Forelimb muscle (tissue), 1 donor: Measurements from ENCODE around the gene CENPP. TPM values are rescaled to one million over a fixed set of nuclear protein-coding genes. Genes with fewer than 3 reads are reported as not detected.
"Not testable (repeated sequence)": the region's sequence is repeated elsewhere in the genome, so short reads cannot be mapped to it uniquely, and the experiment has no call there.

Experiments used
- DNase-seq: peaks from one replicate; pipeline ENCODE4 v3.0.0-alpha.2; 2013; ENCODE audit warnings: low read depth
- polyA plus RNA-seq: library from polyadenylated mRNA; unstranded; fragments of 120-200 nt; gene quantifications from one replicate; pipeline ENCODE4 v1.2.1, GENCODE V29; 2013; ENCODE audit not compliant: insufficient read length

CENPP gene
- polyA plus RNA-seq, 1 donor: 3.9 TPM

DNA sequence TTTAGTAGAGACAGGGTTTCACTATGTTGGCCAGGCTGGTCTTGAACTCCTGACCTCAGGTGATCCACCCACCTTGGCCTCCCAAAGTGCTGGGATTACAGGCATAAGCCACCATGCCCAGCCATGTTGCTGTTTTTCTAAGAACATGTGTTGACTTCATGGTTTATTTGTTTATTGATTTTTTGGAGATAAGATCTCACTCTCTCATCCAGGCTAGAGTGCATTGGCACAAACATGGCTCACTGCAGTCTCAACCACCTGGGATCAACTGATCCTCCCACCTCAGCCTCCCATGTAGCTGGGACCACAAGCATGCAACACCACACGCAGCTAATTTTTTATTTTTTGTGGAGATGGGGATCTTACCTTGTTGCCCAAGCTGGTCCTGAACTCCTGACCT lies 269.3 kb downstream of the CENPP start:
- DNase-seq: not testable (repeated sequence)

DNA sequence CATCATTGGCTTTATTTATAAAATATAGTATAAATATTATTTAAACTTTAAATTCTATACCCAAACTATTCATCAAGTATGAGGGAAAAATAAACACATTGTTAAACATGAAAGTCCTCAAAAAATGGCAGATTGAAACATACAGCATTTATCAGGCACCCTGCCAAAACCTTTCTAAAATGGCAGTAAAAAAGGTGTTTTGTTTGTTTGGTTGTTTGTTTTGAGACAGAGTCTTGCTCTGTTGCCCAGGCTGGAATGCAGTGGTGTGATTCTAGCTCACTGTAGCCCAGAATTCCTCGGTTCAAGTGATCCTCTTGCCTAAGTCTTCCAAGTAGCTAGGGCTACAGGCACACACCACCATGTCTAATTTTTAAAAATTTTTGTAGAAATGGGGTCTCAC lies 270.2 kb downstream of the CENPP start:
- DNase-seq: no peak

DNA sequence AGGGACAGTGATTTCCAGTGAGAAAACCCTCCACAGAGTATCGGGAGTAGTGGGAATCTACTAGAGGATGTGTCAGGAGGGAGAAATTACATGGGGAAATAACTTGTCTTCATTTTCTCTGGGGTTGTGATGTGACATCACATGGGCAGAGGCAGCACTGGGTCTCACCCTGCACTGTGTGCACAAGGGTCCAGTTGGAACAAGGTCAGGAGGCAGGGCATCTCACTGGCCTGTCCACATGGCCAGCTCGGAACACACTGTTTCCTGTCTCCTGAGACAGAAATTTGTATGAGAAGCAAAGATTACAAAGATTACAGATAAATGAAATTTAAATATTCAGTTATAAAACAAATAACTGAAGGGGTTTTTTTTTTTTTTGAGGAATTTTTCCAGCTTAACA lies 272.6 kb downstream of the CENPP start:
- no peak for DNase-seq

DNA sequence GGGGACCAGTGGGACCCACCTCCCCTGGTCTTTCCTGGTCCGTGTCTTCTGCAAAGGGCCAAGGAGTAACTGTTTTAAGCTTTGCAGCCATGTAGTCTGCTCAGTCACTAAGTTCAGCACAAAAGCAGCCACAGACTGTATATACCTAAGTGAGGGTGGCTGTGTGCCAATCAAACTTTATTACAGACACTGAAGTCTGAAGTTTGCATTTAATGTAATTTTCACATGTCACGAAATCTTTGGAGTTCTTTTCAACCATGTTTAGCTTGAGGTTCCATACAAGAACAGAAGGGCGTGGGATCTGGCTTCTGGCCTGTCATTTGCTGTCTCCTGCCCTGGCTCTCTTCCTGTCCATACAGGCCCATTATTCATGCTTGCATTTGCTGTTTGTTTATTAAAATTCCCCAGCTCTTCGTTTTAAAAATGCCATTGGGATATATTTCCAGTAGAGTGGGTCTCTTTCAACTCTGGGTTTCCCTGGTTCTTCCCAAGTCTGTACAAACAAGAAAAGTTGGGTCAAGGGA lies 274.2 kb downstream of the CENPP start:
- no peak for DNase-seq

GRCh38 chr9:92600462-92601261 lies 274.9 kb downstream of the CENPP start:
- DNase-seq: no peak

GRCh38 chr9:92601451-92601850 lies 275.7 kb downstream of the CENPP start:
- DNase-seq: no peak

GRCh38 chr9:92602413-92602812 lies 276.7 kb downstream of the CENPP start:
- no peak for DNase-seq

DNA sequence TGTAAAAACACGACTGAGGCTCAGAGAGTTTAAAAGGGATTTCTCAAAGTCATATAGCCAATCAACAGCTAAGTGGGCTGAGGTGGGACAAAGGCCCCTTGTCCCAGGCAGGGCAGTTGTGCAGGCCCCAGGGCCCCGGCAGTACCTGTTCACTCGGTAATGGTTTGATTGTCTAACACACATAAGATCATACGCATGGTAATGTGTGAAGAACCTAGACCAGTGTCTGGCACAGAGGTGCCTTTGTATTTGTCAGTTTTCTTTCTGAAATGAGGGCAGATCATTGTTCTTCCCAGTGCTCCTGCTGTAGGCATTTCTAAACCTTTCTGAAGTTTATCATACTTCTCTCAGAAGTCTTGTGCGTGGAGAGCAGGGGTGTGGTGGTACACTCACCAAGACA lies 277.3 kb downstream of the CENPP start:
- no peak for DNase-seq

GRCh38 chr9:92603990-92604389 lies 278.2 kb downstream of the CENPP start:
- no peak for DNase-seq

GRCh38 chr9:92605224-92605623 lies 279.5 kb downstream of the CENPP start:
- DNase-seq: no peak

DNA sequence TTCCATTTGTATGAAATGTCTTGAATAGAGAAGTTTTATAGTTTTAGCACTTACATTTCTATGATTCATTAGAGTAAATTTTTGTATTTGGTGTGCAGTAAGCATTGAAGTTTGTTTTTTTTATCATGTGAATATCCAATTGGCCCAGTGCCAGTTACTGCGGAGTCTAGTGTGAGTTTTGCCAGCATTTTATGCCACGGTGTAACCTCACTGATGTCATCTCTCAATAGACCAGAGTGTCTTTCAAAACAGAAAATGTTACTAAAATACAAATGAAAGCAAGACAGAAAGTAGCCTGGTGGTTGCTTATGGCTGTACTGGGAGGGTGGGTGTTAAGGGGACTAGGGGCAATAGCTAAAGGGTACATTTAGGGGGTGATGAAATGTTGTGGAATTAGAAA lies 281.3 kb downstream of the CENPP start:
- DNase-seq: no peak

DNA sequence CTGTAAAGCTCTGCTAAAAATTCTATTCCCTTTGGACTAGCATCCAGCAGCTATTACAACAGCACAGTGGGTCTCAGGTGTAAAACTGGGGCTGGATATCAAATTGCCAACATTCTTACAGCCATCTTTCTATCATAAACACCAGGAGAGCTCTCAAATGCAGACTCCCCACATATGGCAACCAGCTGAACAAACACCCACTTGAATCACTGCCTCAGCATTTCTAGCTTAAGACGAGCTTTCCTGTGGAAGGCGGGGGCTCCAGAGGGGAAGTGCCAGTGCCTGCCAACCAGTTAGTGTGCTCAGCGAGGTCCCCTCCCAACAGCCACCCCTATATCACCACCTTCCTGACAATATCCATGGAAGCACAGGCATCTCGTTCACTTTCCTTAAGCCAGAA lies 282.0 kb downstream of the CENPP start:
- no peak for DNase-seq

- DNase-seq: no peak
Observed at GRCh38 chr9:92608241-92608908, 282.6 kb downstream of the CENPP start.

GRCh38 chr9:92608909-92609445 lies 283.2 kb downstream of the CENPP start:
- no peak for DNase-seq

- no peak for DNase-seq
Observed at GRCh38 chr9:92610470-92611420, 285.0 kb downstream of the CENPP start.

DNA sequence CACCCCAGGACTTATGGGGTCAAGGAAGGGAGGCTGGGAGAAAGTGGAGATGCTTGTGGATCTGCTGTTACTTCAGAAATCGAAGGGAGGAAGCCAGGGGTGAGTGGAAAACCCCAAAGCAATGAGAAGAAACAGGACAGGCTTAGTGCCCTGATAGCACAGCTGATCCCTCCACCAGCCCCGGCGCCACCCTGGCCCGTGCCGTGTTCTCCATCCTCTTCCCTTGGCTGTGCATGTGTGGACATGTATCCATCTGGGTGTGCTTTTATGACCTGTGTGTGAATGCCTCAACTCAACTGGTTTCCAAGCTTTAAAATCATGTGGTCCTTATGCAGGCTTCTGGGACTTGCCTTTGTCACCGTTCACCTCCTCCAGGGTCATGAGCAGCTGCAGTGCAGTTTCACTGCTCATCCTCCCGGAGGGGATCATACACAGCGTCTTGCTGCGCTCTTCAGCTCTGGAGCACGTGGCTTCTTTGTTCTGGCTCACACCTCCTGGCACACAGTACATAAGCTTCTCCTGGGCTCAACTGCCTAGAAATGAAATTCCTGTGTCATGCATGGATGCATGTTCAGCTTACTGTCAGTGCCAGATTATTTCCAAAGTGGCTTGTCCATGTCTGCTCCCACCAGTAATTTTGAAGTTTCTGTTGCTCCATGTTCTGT lies 286.0 kb downstream of the CENPP start:
- DNase-seq: no peak

DNA sequence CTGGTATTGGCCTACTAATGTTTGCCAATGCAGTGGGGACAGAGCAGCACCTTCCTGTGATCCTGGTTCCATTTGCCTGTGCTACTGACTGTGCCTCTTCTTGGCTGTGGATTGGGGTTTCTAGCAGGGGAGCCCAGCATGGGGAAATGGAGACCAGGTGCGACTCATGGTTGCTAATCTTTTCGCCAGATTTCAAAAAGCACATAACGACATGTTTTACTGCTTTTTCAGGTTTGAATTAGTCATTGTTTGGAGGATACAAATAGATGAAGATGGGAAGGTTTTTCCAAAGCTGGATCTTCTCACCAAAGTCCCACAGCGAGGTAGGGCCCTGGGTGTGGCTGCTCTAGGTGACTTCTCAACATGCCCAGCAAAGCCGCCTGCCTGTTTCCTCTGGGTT lies 286.5 kb downstream of the CENPP start:
- no peak for DNase-seq

GRCh38 chr9:92612816-92613215 lies 287.1 kb downstream of the CENPP start:
- DNase-seq: no peak

DNA sequence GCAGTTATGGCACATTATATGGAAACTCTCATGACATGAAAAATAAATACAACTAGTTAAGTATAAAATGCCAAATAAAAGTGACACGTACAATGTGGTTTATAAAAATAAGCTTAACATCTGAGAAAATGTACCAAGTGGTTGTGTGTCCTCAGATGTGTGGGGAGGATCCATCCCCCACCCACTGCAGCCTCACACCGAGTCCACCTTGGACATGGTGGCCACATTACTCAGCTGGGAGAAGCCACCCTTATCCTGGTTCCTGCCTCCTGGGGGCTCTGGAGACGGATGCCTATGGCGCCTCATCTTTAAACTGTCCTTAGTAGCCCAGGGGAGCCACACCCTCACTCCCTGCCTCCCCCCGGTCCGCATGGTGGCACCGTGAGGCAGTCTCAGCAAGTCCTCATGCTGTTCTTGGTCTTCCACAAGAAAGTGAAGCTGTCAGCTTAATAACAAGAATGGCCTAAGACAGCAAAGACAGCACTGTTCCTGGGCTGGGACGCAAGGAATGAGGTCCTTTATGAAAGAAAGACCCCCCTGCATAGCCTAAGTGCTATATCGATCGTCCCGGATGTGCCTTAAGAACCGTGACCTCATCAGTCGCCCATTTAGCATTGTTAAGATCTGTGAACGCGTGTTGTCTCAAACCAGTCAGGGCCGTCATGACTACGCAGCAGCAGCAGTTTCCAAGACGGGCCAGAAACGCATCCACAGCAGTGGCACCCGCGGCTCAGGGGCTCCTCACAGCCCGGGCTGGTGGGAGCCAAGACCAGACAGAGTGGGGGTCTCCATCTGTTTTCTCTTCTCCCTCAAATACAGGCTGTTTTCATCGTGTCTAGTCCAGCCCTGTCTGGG lies 287.7 kb downstream of the CENPP start:
- no peak for DNase-seq

- no peak for DNase-seq
Observed at GRCh38 chr9:92614123-92614510, 288.4 kb downstream of the CENPP start.
